SIG-M5 treated with dmso at 0.1 percent for 504 hours (cell line): ENCODE measurements around the gene NUDT22.

Source experiments
- DNase-seq: peaks from one replicate; lab custom pipeline; 2025; ENCODE audit not compliant: unreplicated experiment; lab: John Stamatoyannopoulos, UW

Gene NUDT22

DNA sequence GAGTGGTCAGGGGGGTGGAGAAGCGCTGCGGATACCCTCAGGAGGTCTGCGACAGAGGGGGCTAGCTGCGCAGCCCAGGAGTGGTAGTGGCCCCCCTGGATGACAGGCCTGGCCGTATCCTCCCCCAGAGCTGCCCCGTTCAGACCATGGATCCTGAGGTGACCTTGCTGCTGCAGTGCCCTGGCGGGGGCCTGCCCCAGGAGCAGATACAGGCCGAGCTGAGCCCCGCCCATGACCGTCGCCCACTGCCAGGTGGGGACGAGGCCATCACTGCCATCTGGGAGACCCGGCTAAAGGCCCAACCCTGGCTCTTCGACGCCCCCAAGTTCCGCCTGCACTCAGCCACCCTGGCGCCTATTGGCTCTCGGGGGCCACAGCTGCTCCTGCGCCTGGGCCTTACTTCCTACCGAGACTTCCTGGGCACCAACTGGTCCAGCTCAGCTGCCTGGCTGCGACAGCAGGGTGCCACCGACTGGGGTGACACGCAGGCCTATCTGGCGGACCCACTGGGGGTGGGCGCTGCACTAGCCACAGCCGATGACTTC, 505 bp downstream of the NUDT22 start:
- DNase-seq, result peak; percentile 71

DNA sequence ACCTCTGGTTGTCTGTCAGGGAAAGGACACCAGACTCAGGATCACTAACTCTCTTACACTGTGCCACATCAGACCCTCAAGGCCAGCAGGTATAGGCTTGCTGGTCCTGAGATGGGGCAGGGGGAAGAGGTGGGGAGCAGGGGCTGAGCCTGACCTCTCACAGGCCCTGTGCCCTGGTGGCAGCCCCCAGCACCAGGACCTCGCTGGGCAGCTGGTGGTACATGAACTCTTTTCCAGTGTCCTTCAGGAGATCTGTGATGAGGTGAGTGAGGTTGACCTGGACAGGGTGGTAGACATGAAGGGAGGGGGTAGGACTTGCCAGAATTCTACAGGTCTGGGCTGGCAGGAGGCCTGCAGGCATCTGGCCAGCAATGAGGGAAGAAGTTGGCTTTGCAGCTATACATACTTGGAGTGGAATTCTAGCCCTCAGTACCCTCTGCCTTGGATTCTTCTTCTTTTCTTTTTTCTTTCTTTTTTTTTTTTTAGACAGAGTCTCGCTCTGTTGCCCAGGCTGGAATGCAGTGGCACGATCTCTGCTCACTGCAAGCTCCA, 1.4 kb downstream of the NUDT22 start:
- no peak for DNase-seq

DNA sequence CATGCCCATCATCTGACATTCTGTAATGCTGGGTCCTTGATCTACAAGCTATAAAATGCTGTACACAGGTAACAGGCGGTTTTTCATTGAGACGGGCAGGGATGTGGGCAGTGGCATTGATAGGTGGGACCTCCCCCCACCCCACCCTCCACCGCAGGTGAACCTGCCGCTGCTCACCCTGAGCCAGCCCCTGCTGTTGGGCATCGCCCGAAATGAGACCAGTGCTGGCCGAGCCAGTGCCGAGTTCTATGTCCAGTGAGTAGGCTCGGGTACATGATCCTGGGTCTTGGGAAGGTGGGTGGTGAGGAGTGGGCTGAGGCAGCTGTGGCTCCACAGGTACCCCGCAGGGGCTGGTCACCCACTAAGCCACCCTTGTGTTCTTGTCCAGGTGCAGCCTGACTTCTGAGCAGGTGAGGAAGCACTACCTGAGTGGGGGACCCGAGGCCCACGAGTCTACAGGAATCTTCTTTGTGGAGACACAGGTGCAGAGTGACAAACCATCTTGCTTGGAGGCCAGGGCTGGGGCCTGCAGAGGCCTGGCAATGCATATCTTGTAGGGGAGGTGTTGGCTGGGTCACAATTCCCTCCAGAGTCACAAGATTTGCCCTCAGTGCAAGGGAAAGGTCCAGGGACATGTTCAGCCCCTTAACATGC, 3.1 kb downstream of the NUDT22 start:
- DNase-seq, result no peak

DNA sequence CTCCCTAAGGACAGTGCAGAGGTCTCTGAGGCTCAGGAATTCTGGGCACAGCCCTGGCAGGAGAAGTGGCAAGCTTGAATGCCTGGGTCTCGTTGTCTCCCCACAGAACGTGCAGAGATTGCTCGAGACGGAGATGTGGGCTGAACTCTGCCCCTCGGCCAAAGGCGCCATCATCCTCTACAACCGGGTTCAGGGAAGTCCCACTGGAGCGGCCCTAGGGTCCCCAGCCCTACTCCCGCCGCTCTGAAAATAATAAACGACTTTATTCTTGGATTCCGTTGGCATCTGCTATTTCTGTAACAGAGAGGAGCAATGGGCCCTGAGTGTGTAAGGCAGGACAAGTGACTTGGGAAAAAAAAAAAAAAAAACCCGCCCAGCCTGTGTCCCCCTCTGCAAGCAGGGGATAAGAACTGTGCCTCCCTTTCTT, 3.7 kb downstream of the NUDT22 start:
- DNase-seq, result no peak

DNA sequence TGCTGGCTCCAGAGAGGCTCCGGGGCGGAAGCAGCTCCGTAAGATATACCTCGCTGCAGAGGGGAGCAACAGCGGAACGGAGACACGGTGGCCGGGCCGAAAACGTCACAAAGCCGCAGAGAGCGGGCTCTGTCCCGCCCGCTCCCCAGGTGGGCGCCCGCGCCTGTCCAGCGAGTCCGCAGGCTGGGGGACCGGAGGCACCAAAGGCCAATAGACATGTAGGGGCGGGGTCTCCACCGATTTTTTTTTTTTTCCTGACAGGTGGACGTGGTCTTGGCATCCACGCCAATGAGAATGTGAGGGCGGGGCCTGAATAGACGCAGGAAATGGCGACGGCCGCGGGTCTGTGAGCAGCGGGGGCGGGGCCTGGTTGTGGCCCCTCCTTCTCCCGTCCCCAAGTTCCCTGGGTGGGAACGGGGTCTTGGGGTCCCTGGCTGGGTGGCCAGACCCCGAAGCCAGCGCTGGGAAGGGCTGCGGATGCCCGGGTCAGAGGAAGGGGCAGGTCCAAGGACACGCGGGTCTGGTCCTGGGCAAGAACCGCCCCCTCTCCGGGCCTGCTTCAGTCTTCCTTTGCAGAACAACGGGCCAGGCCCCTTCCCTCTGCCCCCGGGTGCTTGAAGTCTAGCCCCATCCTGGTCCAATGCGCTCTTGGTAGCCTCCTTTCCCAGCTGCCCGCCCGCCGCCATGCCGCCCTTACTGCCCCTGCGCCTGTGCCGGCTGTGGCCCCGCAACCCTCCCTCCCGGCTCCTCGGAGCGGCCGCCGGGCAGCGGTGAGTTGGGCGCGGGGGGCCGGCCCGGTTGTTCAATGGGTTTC, 4.3 kb downstream of the NUDT22 start, which contains the start of gene DNAJC4:
TSS of gene DNAJC4 (plus strand) at position 378 of the 814 bp plus-strand sequence. CDS start at position 685, 307 bp downstream.
- DNase-seq, result peak; percentile 84

DNA sequence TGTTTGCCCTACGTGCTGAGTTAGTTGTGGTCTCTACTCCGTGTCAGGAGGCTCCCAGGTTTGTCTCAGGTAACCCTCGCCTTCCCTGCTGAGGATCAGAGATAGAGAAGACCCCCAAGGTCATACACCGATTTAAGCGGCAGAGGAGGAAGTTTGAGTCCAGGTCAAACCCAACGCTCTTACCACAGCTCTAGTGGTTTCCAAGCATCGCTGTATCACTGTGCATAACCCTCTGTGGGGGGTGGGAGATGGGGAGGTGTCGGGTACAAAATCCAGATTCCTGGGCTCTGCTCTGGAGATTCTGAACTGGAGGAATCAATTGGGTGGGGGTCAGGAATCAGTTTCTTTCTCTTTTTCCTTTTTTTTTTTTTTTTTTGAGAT, 4.9 kb downstream of the NUDT22 start:
- peak; percentile 55 for DNase-seq

DNA sequence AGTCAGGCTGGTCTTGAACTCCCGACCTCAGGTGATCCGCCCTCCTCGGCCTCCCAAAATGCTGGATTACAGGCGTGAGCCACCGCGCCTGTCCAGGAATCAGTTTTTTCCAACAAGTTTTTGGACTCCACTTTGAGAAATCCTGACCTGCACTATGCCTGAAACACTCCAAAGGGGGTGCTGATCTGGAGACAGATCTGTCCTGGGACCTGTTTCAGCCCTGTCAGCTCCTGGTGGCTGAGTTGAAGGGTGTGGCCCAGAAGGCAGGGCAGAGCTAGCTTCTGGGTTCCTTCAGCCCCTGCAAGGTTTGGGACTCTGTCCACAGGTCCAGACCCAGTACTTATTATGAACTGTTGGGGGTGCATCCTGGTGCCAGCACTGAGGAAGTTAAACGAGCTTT, 5.5 kb downstream of the NUDT22 start:
- no peak for DNase-seq

DNA sequence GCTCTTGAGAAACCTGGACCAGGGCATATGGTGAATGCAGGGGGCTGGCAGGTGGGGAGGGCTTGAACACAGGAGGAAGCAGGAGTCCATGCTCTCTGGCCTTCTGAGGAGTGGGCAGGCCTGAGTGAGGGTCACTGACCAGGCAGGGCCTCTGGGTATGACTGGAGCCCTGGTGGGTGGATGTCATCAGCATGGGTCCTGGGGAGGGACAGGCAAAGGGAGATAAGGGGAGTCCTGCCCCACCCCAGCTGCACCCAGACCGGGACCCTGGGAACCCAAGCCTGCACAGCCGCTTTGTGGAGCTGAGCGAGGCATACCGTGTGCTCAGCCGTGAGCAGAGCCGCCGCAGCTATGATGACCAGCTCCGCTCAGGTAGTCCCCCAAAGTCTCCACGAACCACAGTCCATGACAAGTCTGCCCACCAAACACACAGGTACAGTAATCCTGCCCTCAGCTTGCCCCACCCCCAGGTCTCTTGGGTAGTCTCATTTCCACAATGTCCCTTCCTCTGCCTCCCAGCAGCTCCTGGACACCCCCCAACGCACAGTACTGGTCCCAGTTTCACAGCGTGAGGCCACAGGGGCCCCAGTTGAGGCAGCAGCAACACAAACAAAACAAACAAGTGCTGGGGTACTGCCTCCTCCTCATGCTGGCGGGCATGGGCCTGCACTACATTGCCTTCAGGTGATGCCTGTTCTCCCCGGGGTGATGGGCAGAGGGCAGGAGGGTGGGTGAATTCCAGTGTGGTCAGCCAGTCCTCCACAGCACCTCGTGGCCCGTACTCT, 6.3 kb downstream of the NUDT22 start:
- DNase-seq, result no peak

DNA sequence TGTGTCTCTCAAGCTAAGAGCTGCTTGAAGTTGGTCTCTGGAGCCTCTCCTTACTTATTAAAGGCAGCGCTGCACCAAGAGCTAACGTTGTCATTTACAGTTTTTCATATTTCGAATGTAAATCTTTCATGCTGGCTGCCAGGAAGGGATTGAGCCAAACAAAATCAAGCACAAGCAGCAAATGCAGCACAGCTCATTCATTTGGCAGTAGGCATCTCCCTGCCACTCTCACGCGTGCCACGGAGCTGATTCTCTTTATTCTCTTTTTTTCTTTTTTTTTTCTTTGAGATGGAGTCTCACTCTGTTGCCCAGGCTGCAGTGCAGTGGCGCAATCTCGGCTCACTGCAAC, 6.9 kb downstream of the NUDT22 start:
- DNase-seq, result no peak

DNA sequence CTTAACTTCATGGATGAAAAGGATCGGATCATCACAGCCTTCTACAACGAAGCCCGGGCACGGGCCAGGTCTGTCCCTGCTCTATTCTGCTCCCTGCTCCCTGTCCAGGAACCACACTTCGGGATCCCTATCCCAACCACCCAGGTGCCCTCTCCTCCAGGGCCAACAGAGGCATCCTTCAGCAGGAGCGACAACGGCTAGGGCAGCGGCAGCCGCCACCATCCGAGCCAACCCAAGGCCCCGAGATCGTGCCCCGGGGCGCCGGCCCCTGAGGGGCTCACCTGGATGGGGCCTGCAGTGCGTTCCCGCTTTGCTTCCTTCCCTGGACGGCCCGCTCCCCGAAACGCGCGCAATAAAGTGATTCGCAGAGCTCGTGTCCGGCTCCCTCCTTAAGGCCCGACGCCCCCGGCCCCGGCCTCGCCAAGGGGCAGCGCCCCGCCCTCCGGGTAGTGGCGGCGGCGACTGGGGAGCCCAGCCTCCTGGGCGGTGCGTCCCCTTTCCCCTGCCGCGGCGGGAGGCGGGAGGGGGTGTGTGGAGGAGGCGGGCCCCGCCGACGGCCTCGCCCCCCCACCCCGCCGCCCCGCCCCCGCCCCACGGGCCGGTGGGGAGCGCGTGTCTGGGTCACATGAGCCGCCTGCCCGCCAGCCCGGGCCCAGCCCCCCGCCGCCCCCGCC, 8.0 kb downstream of the NUDT22 start, which contains the start of gene VEGFB:
TSS of gene VEGFB (plus strand) at position 672 of the 674 bp plus-strand sequence. CDS start 250 bp downstream, outside the sequence.
- DNase-seq, result peak; percentile 19

DNA sequence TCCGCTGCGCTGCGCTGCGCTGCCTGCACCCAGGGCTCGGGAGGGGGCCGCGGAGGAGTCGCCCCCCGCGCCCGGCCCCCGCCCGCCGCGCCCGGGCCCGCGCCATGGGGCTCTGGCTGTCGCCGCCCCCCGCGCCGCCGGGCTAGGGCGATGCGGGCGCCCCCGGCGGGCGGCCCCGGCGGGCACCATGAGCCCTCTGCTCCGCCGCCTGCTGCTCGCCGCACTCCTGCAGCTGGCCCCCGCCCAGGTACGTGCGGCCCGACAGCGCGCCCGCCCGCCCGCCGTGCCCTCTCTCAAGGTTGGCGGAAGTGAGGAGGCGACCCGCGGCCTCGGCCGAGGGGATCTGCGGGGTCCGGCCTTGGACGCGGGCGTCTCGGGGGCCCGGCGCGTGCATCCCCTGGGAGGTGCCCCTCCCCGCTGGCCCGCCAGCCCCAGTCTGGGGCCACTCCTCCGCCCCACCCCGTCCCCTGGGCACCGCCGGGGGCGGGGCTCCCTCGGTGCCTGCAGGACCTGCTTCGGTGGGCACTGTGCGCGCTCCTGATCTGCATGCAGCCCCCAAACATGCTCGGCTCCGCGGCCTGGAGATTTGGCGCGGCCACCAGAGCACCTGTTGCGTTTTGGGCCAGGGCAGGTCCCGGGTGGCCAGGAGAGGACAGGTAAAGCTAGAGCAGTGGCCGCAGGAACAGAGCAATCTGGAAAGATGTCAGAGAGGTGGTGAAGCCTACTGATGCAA, 8.7 kb downstream of the NUDT22 start:
- DNase-seq, result no peak

DNA sequence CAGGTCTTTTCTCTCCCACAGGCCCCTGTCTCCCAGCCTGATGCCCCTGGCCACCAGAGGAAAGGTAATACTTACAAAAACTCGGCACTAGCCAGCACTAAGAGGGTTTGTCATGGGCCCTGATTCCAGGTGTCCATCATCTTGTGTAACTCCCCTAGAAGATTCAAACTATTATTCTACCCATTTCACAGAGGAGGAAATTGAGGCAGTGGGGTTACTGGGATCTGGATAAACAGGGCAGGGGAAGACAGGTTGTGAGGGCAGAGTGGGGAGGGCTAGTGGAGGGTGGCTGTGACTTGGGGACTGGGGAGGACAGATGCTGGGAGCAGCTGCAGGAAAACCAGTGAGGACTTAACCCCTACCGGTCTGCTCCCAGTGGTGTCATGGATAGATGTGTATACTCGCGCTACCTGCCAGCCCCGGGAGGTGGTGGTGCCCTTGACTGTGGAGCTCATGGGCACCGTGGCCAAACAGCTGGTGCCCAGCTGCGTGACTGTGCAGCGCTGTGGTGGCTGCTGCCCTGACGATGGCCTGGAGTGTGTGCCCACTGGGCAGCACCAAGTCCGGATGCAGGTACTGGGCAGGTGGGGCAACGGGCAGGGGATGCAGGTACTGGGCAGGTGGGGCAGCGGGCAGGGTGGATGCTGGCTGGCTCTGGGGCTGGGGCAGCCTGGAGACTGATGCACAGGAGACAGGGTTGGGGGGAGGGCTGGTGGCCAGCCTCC, 9.5 kb downstream of the NUDT22 start:
- no peak for DNase-seq

DNA sequence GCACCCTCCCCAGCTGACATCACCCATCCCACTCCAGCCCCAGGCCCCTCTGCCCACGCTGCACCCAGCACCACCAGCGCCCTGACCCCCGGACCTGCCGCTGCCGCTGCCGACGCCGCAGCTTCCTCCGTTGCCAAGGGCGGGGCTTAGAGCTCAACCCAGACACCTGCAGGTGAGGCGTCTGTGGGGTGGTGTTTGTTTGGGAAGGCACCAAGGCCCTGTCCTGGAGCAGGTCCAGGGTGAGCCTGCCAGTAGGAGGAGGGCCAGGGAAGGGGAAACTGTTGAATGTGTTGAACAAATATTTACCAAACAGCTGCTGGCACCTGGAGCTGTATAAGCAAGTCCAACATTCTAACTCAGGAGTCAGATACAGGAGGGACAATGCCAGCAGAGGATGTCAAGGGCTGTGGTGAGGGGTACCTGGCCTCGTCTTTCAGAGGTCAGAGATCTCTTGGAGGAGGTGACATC, 11.4 kb downstream of the NUDT22 start:
- peak; percentile 26 for DNase-seq

DNA sequence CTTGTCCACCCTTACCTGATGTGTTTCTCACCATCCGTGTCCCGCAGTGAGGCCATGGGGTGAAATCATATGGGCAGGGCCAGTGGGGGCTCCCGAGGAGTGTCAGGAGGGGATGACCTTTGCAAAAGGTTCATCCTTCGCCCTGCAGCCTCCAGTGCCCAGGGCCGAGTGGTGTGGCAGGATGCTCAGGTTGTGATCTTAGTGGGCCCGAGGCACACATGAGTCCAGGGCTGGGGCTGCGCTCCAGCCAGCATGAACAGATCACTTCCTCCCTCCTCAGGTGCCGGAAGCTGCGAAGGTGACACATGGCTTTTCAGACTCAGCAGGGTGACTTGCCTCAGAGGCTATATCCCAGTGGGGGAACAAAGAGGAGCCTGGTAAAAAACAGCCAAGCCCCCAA, 12.0 kb downstream of the NUDT22 start:
- no peak for DNase-seq

DNA sequence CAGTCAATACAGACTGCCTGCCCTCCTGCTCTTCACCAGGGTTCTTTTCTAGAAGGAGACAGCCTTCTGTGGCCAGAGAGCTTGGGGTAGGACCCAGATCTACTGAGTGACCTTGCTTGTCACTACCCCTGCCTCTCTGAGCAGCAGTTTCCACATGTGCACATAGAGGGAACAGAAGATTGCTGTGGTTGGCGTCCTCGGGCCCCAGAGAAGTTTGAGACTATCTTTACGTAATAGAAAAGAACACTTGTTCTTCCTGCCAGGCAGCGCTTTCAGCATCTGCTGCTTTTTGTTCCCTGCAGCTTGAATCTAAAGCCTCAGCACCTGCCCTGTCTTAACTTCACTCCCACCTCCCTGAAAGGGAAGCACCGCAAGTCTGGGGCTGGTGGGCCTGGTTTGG, 12.9 kb downstream of the NUDT22 start:
- DNase-seq, result peak; percentile 77

DNA sequence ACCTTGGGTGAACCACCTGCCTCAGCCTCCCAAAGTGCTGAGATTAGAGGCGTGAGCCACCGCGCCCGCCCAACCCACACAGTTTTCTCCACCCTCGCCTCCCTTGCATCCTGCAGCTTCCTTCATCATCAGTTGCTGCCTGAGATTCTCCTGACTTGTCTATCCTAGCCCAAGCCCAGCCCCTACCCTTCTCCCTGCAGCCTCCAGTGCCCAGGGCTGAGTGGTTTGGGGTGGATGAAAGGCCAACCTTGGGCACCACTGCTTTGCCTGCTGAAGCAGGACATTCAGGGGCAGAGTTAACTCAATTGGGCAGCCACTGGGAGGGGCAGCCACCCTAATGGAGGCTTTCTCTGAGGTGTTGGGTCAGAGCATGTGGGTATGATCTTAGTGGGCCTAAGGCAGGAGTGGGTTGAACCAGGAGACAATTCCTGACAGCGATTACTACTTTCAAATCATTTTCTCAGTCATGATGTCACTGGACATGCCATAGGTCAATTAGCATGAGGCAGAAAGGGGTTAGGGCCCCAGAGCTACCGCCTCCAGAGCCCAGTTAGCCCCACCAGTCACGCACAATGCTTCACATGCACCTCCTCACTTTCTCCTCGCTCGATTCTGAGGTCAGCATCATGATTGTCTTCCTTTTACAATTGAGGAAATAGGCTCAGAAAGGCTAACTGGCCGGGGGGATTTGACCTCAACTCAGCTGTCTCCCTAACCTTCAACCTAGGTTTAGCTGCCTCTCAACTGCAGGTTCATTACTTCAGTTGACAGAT, 13.8 kb downstream of the NUDT22 start:
- peak; percentile 71 for DNase-seq

DNA sequence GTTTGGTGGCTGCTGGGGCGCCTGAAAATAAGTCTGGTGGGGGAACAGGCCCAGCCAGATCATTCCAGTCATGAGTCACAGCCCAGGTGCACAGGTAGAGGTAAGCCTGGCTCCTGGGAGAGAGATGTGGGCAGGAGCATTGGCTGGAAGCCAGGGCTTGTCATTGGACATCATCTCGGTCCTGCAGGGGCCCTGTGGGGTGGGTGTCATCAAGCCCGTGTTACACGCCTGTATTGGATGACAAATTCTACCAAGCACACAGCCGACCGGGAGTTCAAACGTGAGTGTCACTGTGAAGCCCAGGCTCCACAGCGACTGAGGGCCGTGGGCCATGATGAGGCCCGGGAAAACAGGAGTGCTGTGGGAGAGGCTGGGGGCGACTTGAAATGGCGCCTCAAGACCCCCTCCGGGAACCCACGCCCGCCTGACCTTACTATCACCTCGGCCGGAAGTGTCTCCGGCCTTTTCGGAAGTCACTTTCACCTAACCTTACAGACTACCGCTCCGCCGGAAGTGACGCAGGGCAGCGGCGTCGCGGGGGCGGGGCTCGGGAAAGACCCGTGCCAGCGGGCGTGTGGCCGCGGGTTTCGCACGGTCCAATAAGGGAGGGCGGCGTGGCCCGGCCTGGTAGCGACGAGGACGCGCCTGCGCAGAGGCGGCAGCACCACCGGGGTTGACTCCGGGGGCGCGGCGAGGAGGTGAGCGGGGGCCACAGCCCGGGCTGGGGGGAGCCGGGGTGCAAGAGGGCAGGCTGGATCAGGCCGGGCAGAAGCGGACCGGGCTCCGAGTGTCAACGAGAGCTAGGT, 14.6 kb downstream of the NUDT22 start, which contains the start of gene FKBP2:
TSS of gene FKBP2 (plus strand) at position 661 of the 806 bp plus-strand sequence. CDS start 1,293 bp downstream, outside the sequence.
- DNase-seq, result peak; percentile 88

DNA sequence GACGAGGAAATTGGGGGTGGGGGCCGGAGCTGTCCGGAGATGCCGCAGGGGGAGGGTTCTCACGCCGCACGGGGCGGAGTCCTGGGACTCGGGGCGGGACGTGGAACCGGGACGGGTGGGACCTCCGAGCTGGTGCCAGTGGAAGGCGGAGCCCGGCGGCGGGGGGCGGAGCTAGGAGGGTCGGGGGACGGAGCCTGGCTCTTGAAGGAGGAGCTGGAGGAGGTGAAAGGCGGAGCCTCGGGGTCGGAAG, 15.1 kb downstream of the NUDT22 start:
- no peak for DNase-seq
